ENCODE results near the gene PACRG. TPM values are rescaled to one million over a fixed set of nuclear protein-coding genes. Genes with fewer than 3 reads are reported as not detected.

The PACRG gene
- total RNA-seq, 6 donors from 2014 or later = 0.52 to 15.3 (median 3.1) TPM

- Histone ChIP-seq H3K4me3 (no peak overlapping the region), H3K27me3 (no peaks in the 10 kb centered on the region), H3K27ac (no peak overlapping the region), H3K9me3 (no peaks in the 10 kb centered on the region), H3K36me3 (no peaks in the 10 kb centered on the region), H3K4me1 (no peaks in the 10 kb centered on the region)
- TF ChIP-seq EP300 (IDR thresholded peaks at IDR 0.05) = no peak
- no peak for TF ChIP-seq POLR2AphosphoS5 (IDR thresholded peaks at IDR 0.05)
- no peak for TF ChIP-seq CTCF (IDR thresholded peaks at IDR 0.05)
- no peak for TF ChIP-seq POLR2A (IDR thresholded peaks at IDR 0.05)
- DNase-seq (no peak), ATAC-seq (ENCODE audit: low FRiP score in 2 of 2) (no peak)
- WGBS, 2 donors = 91% methylated on average over 18 to 22 of the region's 22 CpGs
These were observed 562.9 kb downstream of the PACRG start for GRCh38 chr6:163290545-163291274.

GRCh38 chr6:163291622-163292021, 563.8 kb downstream of the PACRG start:
- DNase-seq = no peak
- no peak overlapping the region for H3K4me3 ChIP-seq
- WGBS, 2 donors = 79 to 84% methylated on average over 5 of the region's 5 CpGs
- H3K4me1 ChIP-seq = no peaks in the 10 kb centered on the region
- no peaks in the 10 kb centered on the region for H3K9me3 ChIP-seq
- no peaks in the 10 kb centered on the region for H3K27me3 ChIP-seq
- no peaks in the 10 kb centered on the region for H3K36me3 ChIP-seq
- ATAC-seq (ENCODE audit: low FRiP score in 2 of 2) = no peak
- TF ChIP-seq EP300 (IDR thresholded peaks at IDR 0.05) (no peak), CTCF (IDR thresholded peaks at IDR 0.05) (no peak), POLR2A (IDR thresholded peaks at IDR 0.05) (no peak), POLR2AphosphoS5 (IDR thresholded peaks at IDR 0.05) (no peak)
- no peak overlapping the region for H3K27ac ChIP-seq

GRCh38 chr6:163293286-163293685, 565.5 kb downstream of the PACRG start:
- Histone ChIP-seq H3K36me3 (no peaks in the 10 kb centered on the region), H3K9me3 (no peaks in the 10 kb centered on the region), H3K4me1 (no peaks in the 10 kb centered on the region), H3K27me3 (no peaks in the 10 kb centered on the region), H3K4me3 (no peak overlapping the region), H3K27ac (no peak overlapping the region)
- DNase-seq (no peak), ATAC-seq (ENCODE audit: low FRiP score in 2 of 2) (no peak)
- no peak for TF ChIP-seq POLR2A (IDR thresholded peaks at IDR 0.05)
- TF ChIP-seq EP300 (IDR thresholded peaks at IDR 0.05) = no peak
- TF ChIP-seq POLR2AphosphoS5 (IDR thresholded peaks at IDR 0.05) = no peak
- no peak for TF ChIP-seq CTCF (IDR thresholded peaks at IDR 0.05)
- 83 to 86% methylated on average over 6 of the region's 6 CpGs for WGBS, 2 donors

GRCh38 chr6:163294734-163295133, 567.0 kb downstream of the PACRG start:
- no peak overlapping the region for H3K27ac ChIP-seq
- H3K4me1 ChIP-seq = no peaks in the 10 kb centered on the region
- H3K9me3 ChIP-seq = no peaks in the 10 kb centered on the region
- H3K4me3 ChIP-seq = no peak overlapping the region
- ATAC-seq (ENCODE audit: low FRiP score in 2 of 2) (no peak), DNase-seq (no peak)
- no peak for TF ChIP-seq CTCF (IDR thresholded peaks at IDR 0.05)
- TF ChIP-seq EP300 (IDR thresholded peaks at IDR 0.05) = no peak
- no peak for TF ChIP-seq POLR2A (IDR thresholded peaks at IDR 0.05)
- TF ChIP-seq POLR2AphosphoS5 (IDR thresholded peaks at IDR 0.05) = no peak
- H3K27me3 ChIP-seq = no peaks in the 10 kb centered on the region
- H3K36me3 ChIP-seq = no peaks in the 10 kb centered on the region

Measured in upper lobe of left lung (tissue), 6 donors.